ENCODE data around the gene FAM184B. TPM values are rescaled to one million over a fixed set of nuclear protein-coding genes. Genes with fewer than 3 reads are reported as not detected.

The FAM184B gene
- total RNA-seq, 1 donor from 2014 or later = 0.17 TPM

DNA sequence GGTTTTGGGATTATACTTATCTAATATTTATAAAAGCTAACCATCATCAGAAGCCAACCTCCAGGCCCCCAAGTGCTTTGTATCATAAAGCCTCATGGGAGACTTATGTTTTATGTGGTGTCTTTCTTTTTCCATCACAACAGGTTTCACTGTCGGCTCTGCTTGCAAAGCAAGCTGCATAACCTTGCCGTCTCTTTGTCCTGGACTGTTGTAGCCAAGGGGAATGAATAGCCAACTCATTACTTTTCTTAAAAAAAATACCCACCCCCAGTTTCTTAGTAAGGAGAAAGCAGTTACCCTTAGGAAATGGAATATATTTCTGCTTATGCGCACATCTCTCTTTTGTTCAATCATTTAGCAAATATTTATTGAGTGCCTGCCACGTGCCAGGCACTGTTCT is 40.7 kb downstream of the FAM184B start:
- no peak for DNase-seq (ENCODE audit: low spot score, unreplicated experiment)
- no peak overlapping the region for H3K4me3 Mint-ChIP-seq (ENCODE audit: low read depth)
- H3K4me1 Mint-ChIP-seq (ENCODE audit: low read depth) = no peaks in the 10 kb centered on the region
- H3K9me3 Mint-ChIP-seq (ENCODE audit: low read depth) = no peaks in the 10 kb centered on the region
- H3K36me3 Mint-ChIP-seq (ENCODE audit: insufficient read depth) = no peaks in the 10 kb centered on the region
- no peaks in the 10 kb centered on the region for H3K27me3 Mint-ChIP-seq
- TF ChIP-seq, protein P1, sequence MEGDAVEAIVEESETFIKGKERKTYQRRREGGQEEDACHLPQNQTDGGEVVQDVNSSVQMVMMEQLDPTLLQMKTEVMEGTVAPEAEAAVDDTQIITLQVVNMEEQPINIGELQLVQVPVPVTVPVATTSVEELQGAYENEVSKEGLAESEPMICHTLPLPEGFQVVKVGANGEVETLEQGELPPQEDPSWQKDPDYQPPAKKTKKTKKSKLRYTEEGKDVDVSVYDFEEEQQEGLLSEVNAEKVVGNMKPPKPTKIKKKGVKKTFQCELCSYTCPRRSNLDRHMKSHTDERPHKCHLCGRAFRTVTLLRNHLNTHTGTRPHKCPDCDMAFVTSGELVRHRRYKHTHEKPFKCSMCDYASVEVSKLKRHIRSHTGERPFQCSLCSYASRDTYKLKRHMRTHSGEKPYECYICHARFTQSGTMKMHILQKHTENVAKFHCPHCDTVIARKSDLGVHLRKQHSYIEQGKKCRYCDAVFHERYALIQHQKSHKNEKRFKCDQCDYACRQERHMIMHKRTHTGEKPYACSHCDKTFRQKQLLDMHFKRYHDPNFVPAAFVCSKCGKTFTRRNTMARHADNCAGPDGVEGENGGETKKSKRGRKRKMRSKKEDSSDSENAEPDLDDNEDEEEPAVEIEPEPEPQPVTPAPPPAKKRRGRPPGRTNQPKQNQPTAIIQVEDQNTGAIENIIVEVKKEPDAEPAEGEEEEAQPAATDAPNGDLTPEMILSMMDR (IDR thresholded peaks at IDR 0.05; ENCODE audit: unreplicated experiment) = no peak
- no peak overlapping the region for H3K27ac Mint-ChIP-seq

GRCh38 chr4:17736484-17736883 is 44.9 kb downstream of the FAM184B start:
- TF ChIP-seq, protein P1 (IDR thresholded peaks at IDR 0.05; ENCODE audit: unreplicated experiment) = no peak
- DNase-seq (ENCODE audit: low spot score, unreplicated experiment) = no peak
- no peaks in the 10 kb centered on the region for H3K27me3 Mint-ChIP-seq

DNA sequence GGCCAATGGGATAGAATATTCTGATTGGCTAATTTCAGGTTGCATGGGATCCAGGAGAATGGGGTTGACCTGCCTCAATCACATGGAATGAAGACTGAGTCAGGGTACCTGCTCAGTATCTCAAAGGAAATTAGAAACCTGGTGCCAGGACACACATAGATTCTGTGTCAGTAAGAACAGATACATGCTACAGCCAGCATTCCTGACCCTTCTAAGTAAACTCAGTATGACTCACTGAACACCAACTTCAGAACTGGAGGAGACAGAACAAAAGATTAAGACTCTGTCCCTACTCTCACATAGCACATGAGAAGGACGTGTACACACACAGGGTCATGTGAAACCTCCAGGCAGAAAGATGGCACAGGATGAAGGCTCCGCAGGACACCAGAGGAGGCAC is 54.5 kb downstream of the FAM184B start:
- Mint-ChIP-seq H3K4me3 (ENCODE audit: low read depth) (no peak overlapping the region), H3K36me3 (ENCODE audit: insufficient read depth) (peaks cover 4% of the 10 kb centered on the region), H3K27ac (no peak overlapping the region), H3K9me3 (ENCODE audit: low read depth) (peaks cover 12% of the 10 kb centered on the region), H3K27me3 (no peaks in the 10 kb centered on the region), H3K4me1 (ENCODE audit: low read depth) (no peaks in the 10 kb centered on the region)
- TF ChIP-seq, protein P1 (IDR thresholded peaks at IDR 0.05; ENCODE audit: unreplicated experiment) = no peak
- DNase-seq (ENCODE audit: low spot score, unreplicated experiment) = no peak

More at GRCh38 chr4:17736484-17736883, 44.9 kb downstream of the FAM184B start:
- H3K36me3 Mint-ChIP-seq (ENCODE audit: insufficient read depth) = no peaks in the 10 kb centered on the region
- no peak overlapping the region for H3K27ac Mint-ChIP-seq
- no peaks in the 10 kb centered on the region for H3K9me3 Mint-ChIP-seq (ENCODE audit: low read depth)
- H3K4me3 Mint-ChIP-seq (ENCODE audit: low read depth) = no peak overlapping the region
- no peaks in the 10 kb centered on the region for H3K4me1 Mint-ChIP-seq (ENCODE audit: low read depth)

- no peak for DNase-seq (ENCODE audit: low spot score, unreplicated experiment)
- Mint-ChIP-seq H3K27ac (no peak overlapping the region), H3K27me3 (peaks cover 6% of the 10 kb centered on the region), H3K9me3 (ENCODE audit: low read depth) (peaks cover 12% of the 10 kb centered on the region), H3K4me3 (ENCODE audit: low read depth) (no peak overlapping the region), H3K36me3 (ENCODE audit: insufficient read depth) (peaks cover 4% of the 10 kb centered on the region), H3K4me1 (ENCODE audit: low read depth) (peaks cover 3% of the 10 kb centered on the region)
- TF ChIP-seq, protein P1 (IDR thresholded peaks at IDR 0.05; ENCODE audit: unreplicated experiment) = no peak
Measured at GRCh38 chr4:17723648-17724047, 57.8 kb downstream of the FAM184B start.

DNA sequence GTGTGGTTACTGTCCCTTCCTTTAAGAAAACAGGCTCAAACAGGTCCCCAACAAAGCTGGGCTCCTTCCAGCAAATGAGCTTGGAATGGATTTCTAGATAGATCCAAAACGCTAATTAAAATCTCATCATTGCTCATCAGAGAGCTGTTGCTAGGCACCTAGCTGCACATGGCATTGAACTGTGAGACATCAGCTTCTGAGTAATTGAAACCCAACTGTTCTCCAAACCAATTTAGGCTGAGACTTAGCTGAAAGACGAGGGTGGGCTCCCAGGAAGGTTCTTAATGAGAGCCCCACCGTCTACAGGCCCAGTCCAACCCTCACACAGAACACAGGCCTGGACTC is 59.1 kb downstream of the FAM184B start:
- TF ChIP-seq, protein P1 (IDR thresholded peaks at IDR 0.05; ENCODE audit: unreplicated experiment) = no peak
- Mint-ChIP-seq H3K36me3 (ENCODE audit: insufficient read depth) (peaks cover under 1% of the 10 kb centered on the region), H3K9me3 (ENCODE audit: low read depth) (peaks cover 2% of the 10 kb centered on the region), H3K4me1 (ENCODE audit: low read depth) (peaks cover 3% of the 10 kb centered on the region), H3K27ac (no peak overlapping the region), H3K27me3 (peaks cover 6% of the 10 kb centered on the region), H3K4me3 (ENCODE audit: low read depth) (no peak overlapping the region)
- no peak for DNase-seq (ENCODE audit: low spot score, unreplicated experiment)

Measured in progenitor cell of endocrine pancreas (in vitro differentiated cells).